GM12801 (cell line): ENCODE measurements around the gene NKAIN2.

ENCODE experiments used
- CTCF ChIP-seq: IDR thresholded peaks from one replicate; pipeline ENCODE4 v1.5.1; 2011; ENCODE audit warnings: control low read depth; ENCODE audit not compliant: insufficient read length; ENCODE audit errors: extremely low read depth

Gene NKAIN2

DNA sequence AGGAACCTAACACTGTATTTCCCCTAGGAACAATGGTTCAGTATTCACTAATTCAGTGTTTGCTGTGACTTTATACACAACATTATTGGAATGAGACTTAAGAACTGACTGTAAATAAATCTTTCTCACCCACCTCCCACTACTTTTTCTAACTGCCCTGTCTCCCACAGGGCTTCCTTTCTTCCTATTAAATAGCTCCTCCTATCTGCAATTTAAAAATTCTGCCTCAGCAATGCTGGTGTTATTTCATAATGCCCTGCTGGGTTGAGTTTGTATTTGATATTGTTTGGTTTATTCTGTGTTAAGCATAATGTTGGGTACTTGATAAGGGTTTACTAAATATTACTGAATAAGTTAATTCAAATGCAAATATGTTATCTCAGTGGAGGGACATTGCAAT, 585.5 kb downstream of the NKAIN2 start:
- no peak for TF ChIP-seq CTCF

DNA sequence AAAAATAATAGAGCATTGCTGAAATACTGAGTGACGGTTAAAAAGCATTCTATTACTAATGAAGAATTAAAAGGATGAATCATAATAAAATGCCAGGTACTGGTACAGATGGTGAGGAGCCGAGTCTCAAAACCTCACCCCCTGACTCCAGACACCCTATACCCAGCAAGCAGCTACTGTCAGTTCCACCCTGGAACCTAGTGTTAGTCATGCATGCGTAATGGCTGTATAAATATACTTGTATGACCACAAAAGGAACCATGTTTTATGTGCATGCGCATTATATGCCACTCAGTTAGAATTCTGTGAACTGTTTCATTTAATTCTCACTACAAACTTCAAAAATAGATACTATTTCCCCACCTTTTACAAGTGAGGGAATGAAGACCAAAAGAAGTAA, 589.9 kb downstream of the NKAIN2 start:
- TF ChIP-seq CTCF: no peak

DNA sequence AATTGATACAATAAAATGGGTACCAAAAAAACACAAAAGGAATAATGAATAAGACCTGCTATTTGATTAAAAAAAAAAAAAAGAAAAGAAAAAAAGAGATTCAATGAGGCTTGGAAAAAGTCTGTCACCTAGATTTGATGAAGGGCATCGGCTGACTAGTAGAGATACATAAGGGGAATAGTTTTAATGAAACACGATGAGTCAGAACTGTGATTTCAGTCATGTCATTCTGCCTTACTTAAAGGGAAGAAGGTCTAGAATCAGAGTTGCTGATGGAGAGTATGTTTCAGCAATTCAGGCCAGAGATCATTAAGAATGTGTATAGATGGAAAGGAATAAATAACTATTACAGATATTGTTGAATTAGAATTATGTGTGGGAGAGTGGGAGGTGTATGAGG, 592.7 kb downstream of the NKAIN2 start:
- no peak for TF ChIP-seq CTCF

- no peak for TF ChIP-seq CTCF
These were observed 596.8 kb downstream of the NKAIN2 start for GRCh38 chr6:124400261-124400999.

- no peak for TF ChIP-seq CTCF
These were observed 616.6 kb downstream of the NKAIN2 start for GRCh38 chr6:124420116-124420840.

GRCh38 chr6:124423621-124424020, 620.0 kb downstream of the NKAIN2 start:
- TF ChIP-seq CTCF: no peak

DNA sequence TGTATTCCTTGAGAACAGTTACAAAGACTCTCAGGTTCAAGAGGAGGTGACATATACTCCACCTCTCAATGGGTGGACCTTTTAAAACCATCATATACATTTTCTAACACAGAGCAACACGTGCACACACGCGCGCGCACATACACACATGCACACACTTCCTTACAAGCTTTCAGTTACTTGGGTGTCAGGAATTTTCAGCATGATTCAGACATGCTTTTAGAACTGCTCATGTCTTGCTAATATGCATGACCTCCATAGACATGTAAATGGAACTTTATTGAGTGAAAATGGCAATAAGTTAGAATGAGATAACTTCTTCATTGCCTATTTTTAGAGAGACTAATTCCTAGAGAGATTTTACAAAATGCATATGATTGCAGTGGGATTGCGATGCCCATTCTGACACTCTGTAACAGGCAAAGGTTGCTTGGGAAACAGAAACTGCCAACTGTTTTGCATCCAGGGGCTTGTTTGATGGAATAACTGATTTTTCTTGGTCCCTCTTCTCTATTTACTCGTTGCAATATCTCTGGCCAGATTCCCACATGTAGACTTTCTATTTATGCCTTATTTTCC, 627.2 kb downstream of the NKAIN2 start:
- no peak for TF ChIP-seq CTCF
